ENCODE data around the gene SLC10A7. TPM values are rescaled to one million over a fixed set of nuclear protein-coding genes. Genes with fewer than 3 reads are reported as not detected.

The SLC10A7 gene
- total RNA-seq, 4 donors from 2014 or later: 12.9 to 28.1 (median 19.5) TPM

- H3K4me3 ChIP-seq: no peak overlapping the region
- peaks cover 0 to 5% (median 0%) of the 10 kb centered on the region in 4 donors for H3K4me1 ChIP-seq
- H3K36me3 ChIP-seq: no peaks in the 10 kb centered on the region
- TF ChIP-seq POLR2A (IDR thresholded peaks at IDR 0.05) (no peak), CTCF (IDR thresholded peaks at IDR 0.05) (no peak)
- H3K27ac ChIP-seq: no peak overlapping the region
- no peaks in the 10 kb centered on the region for H3K27me3 ChIP-seq
- no peaks in the 10 kb centered on the region for H3K9me3 ChIP-seq
- no peak for DNase-seq
Observed at GRCh38 chr4:146273204-146273901, 248.4 kb downstream of the SLC10A7 start.

GRCh38 chr4:146271466-146271865 is 250.3 kb downstream of the SLC10A7 start:
- no peak overlapping the region for H3K4me3 ChIP-seq
- H3K27ac ChIP-seq: no peak overlapping the region
- no peaks in the 10 kb centered on the region for H3K9me3 ChIP-seq
- no peaks in the 10 kb centered on the region for H3K27me3 ChIP-seq
- TF ChIP-seq CTCF (IDR thresholded peaks at IDR 0.05) (no peak), POLR2A (IDR thresholded peaks at IDR 0.05) (no peak)
- H3K36me3 ChIP-seq: no peaks in the 10 kb centered on the region
- peaks cover 0 to 5% (median 0%) of the 10 kb centered on the region in 4 donors for H3K4me1 ChIP-seq
- DNase-seq: no peak

- no peaks in the 10 kb centered on the region for H3K9me3 ChIP-seq
- no peak for DNase-seq
- H3K4me1 ChIP-seq: no peaks in the 10 kb centered on the region
- no peak for TF ChIP-seq CTCF (IDR thresholded peaks at IDR 0.05)
- TF ChIP-seq POLR2A (IDR thresholded peaks at IDR 0.05): no peak
- H3K4me3 ChIP-seq: no peak overlapping the region
- no peaks in the 10 kb centered on the region for H3K27me3 ChIP-seq
- no peaks in the 10 kb centered on the region for H3K36me3 ChIP-seq
- H3K27ac ChIP-seq: no peak overlapping the region
Observed at GRCh38 chr4:146269228-146269653, 252.5 kb downstream of the SLC10A7 start.

DNA sequence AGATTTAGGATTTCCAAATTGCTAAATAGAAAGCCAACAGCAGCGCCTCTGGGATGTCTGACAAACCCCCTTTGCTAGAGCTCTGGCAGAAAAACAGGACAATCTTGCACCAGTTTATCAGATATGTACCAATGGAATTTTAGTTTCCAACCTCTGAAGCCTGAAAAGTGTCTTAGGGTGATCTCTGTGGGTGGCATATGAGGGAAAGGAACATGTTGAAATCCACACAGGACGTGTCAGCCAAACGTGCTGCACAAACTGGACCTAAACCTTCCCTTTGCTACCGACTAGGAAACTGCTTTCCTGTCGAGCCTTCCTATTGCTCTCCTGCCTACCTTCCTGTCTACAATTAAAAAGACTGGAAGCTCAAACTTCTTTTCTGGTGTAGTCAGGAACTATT is 253.9 kb downstream of the SLC10A7 start:
- Histone ChIP-seq H3K4me1 (no peaks in the 10 kb centered on the region), H3K27me3 (no peaks in the 10 kb centered on the region), H3K9me3 (no peaks in the 10 kb centered on the region), H3K4me3 (no peak overlapping the region), H3K36me3 (no peaks in the 10 kb centered on the region), H3K27ac (no peak overlapping the region)
- DNase-seq: no peak
- no peak for TF ChIP-seq POLR2A (IDR thresholded peaks at IDR 0.05)

DNA sequence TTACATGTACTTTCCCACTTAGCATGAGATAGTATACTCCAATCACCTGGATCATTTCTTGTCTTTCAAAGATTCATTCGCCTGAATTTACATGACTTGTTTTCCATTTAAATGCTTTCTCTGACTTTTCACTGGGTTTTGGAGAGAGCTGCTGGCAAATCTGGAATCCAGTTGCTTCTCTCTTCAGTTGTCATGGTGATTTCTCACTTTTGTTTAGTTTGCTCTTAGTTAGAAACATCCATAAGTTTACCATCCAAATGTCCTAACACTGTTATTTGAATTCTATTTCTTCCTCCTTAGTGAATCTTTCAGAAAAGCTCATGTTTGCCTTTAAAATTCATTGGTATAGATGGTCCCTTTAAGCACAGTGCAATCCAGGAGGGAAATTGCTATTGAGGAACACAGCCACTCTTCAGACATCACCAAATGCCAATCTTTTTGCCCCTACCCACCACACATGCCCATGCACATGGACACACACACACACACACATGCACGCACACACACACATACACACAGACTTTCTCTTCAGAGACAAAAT is 255.7 kb downstream of the SLC10A7 start:
- TF ChIP-seq POLR2A (IDR thresholded peaks at IDR 0.05): no peak
- no peak for DNase-seq
- Histone ChIP-seq H3K27ac (no peak overlapping the region), H3K9me3 (no peaks in the 10 kb centered on the region), H3K36me3 (no peaks in the 10 kb centered on the region), H3K4me1 (no peaks in the 10 kb centered on the region), H3K27me3 (no peaks in the 10 kb centered on the region), H3K4me3 (no peak overlapping the region)

DNA sequence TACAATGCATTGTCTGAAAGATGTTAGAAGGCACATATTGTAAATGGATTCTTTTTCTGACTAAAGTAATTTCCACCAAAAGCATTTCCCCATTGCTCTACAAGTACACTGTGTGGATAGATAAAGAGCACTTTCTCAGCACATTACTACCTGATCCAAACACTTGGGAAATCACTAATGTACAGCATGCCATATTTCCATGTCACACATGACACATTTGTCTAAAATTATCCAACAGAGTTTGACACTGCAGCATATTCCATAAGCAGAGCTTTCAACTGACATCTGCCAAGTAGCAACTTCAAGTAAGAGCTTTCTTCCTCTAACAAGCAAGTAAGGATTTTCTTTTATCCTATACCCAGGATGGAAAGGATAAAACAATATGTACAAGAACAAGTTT is 257.9 kb downstream of the SLC10A7 start:
- Histone ChIP-seq H3K9me3 (no peaks in the 10 kb centered on the region), H3K27me3 (no peaks in the 10 kb centered on the region), H3K36me3 (no peaks in the 10 kb centered on the region), H3K4me3 (no peak overlapping the region), H3K4me1 (no peaks in the 10 kb centered on the region), H3K27ac (no peak overlapping the region)
- no peak for DNase-seq
- TF ChIP-seq CTCF (IDR thresholded peaks at IDR 0.05): no peak
- TF ChIP-seq POLR2A (IDR thresholded peaks at IDR 0.05): no peak
